COLO829 (cell line): ENCODE data around the gene C5AR1.
"Not testable (repeated sequence)": the region's sequence is repeated elsewhere in the genome, so short reads cannot be mapped to it uniquely, and the experiment has no call there.

ENCODE experiments used
- DNase-seq: peaks from one replicate; pipeline ENCODE4 v3.0.0; 2012; ENCODE audit warnings: low spot score

C5AR1 gene

DNA sequence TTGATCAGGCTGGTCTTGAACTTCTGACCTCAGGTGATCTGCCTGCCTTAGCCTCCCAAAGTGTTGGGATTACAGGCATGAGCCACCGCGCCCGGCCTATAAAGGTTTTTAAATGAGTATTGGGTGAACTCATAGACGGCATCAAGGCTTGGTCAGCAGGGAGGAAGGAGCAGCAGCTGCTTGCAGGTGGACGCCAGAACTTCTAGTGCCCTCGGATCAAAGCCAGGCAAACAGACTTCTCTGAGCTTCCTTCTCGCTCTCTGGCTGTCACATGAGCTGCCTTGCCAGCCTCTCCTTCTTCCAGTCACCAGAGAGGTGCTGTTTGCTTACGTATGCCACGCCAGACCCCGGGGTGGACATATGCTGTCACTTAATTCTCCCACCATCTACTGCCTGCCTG lies 55.8 kb downstream of the C5AR1 start:
- DNase-seq, result not testable (repeated sequence)

DNA sequence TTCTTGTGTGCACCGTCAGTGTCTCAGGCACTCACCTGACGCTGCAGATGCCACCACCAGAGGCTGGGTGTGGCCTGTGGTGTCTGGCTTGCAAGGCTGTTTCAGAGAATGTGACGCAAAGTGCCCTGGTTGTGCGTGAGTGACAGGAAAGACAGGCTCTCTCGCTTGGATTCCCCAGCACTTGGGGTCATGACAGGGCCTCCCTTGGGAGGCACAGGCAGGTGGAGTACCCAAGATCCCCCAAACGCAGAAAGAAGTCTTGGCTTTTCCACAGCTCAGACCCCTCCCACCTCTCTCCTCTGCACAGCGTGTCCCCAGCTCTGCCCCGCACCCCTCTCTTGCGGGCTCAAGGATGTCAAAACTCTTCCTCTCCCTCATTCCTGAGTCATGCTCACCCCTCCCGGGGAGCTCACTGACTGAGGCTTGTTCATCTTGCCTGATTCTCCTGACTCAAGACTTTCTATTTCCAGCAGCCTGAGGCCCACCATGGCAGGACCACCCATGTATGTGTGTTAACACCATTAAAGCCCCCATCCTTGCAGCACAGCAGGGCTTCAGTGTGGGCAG lies 60.5 kb downstream of the C5AR1 start:
- DNase-seq, result no peak

DNA sequence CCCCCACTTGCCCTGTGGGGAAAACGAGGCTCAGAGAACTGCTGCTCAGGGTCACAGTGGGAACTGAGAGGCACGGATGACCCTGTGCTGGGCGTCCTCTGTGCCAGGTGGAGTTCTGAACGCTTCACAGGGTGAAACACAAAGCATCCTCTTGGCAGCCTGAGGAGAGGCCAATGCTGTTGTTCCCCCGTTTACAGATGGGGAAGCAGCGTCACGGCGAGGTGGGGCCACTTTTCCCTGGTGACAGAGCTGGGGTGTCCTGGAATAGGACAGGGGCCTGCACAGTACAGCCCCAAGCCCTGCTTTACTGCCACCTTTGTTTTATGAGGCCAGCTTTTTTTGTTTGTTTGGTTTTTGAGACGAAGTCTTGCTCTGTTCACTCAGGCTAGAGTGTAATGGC lies 61.6 kb downstream of the C5AR1 start:
- no peak for DNase-seq
